Activated CD8-positive, alpha-beta T cell treated with anti-CD3 and anti-CD28 coated beads for 36 hours (primary cell): ENCODE results near the gene CSK. TPM values are rescaled to one million over a fixed set of nuclear protein-coding genes. Genes with fewer than 3 reads are reported as not detected.

Source experiments
- ATAC-seq: fragments of 200-7000 bp; cut with Tn5 transposase; one replicate; pipeline ENCODE4 v1.10.0; 2021; ENCODE audit warnings: mild to moderate bottlenecking, moderate library complexity
- CTCF ChIA-PET: fragments of 350-600 bp; sonication (Branson Sonifier 250); formaldehyde crosslinking; loops from one replicate; lab custom pipeline; 2021; ENCODE audit warnings: antibody characterized with exemption; lab: Charles Lee
- POLR2A ChIA-PET: fragments of 350-600 bp; sonication (Branson Sonifier 250); formaldehyde crosslinking; loops from one replicate; lab custom pipeline; 2021; ENCODE audit warnings: antibody characterized with exemption; lab: Charles Lee
- DNase-seq: peaks from one replicate; pipeline ENCODE4 v3.0.0-alpha.2; 2020
- H3K27ac Mint-ChIP-seq: one replicate; pipeline ENCODE4 v1.8.0; 2021; ENCODE audit warnings: mild to moderate bottlenecking, mixed read lengths
- H3K27me3 Mint-ChIP-seq: one replicate; pipeline ENCODE4 v1.8.0; 2021; ENCODE audit warnings: mixed read lengths
- H3K36me3 Mint-ChIP-seq: one replicate; pipeline ENCODE4 v1.8.0; 2021; ENCODE audit warnings: low read depth, mixed read lengths
- H3K4me1 Mint-ChIP-seq: one replicate; pipeline ENCODE4 v1.8.0; 2021; ENCODE audit warnings: low read depth, mixed read lengths
- H3K4me3 Mint-ChIP-seq: one replicate; pipeline ENCODE4 v1.8.0; 2021; ENCODE audit warnings: mild to moderate bottlenecking, moderate library complexity, mixed read lengths
- H3K9me3 Mint-ChIP-seq: one replicate; pipeline ENCODE4 v1.8.0; 2021; ENCODE audit warnings: mixed read lengths
- intact Hi-C: fragments of 100-400 bp; cut with micrococcal nuclease; formaldehyde crosslinking; loops from one replicate; pipeline ENCODE4 v1.10.0; 2022
- total RNA-seq, 2 experiments: library from RNA; stranded (reverse); gene quantifications; one replicate each; pipeline ENCODE4 v1.2.3, GENCODE V29; 2021
- TF ChIP-seq, protein P1 (sequence below): fragments of 200-600 bp; IDR thresholded peaks from one replicate; pipeline ENCODE4 v1.8.0; 2022; ENCODE audit warnings: antibody characterized with exemption, mild to moderate bottlenecking

CSK gene
- total RNA-seq, 2 experiments from 2014 or later: 254 to 260 TPM

DNA sequence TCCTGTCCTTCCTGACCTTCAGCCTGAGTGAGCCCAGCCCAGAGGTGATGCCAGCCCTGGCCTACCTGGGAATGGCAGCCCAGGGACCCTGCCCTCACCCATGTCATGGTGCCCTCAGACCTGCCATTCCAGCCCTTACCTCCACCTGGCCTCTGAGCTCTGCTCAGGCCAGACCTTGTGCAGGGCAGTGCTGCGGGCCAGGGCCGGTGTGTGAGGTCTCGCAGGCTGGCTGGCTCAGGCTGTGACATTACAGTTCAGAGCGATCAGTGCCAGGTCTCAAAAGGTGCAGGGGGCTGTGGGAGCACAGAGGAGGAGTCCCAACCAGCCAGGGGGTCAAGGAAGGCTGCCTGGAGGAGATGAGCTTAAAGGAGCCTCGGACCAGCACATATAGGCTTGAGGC lies 38.2 kb downstream of the CSK start:
- ATAC-seq (no peak), DNase-seq (no peak)
- intact Hi-C loops: no loop called here
- ChIA-PET POLR2A (interaction anchor here (2.3 kb wide), 1 partner anchor 17 kb away, joined by 6 read pairs; no protein-coding TSS in a partner anchor), CTCF (interaction anchor here (0.9 to 1.7 kb wide), 3 partner anchors 9 to 52 kb away, joined by 3 to 4 read pairs (median 4); no protein-coding TSS in a partner anchor)
- H3K4me1 Mint-ChIP-seq: peaks cover 8% of the 10 kb centered on the region
- no peak overlapping the region for H3K27ac Mint-ChIP-seq
- TF ChIP-seq, protein P1, sequence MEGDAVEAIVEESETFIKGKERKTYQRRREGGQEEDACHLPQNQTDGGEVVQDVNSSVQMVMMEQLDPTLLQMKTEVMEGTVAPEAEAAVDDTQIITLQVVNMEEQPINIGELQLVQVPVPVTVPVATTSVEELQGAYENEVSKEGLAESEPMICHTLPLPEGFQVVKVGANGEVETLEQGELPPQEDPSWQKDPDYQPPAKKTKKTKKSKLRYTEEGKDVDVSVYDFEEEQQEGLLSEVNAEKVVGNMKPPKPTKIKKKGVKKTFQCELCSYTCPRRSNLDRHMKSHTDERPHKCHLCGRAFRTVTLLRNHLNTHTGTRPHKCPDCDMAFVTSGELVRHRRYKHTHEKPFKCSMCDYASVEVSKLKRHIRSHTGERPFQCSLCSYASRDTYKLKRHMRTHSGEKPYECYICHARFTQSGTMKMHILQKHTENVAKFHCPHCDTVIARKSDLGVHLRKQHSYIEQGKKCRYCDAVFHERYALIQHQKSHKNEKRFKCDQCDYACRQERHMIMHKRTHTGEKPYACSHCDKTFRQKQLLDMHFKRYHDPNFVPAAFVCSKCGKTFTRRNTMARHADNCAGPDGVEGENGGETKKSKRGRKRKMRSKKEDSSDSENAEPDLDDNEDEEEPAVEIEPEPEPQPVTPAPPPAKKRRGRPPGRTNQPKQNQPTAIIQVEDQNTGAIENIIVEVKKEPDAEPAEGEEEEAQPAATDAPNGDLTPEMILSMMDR: no peak
- no peaks in the 10 kb centered on the region for H3K36me3 Mint-ChIP-seq
- no peaks in the 10 kb centered on the region for H3K9me3 Mint-ChIP-seq
- no peaks in the 10 kb centered on the region for H3K27me3 Mint-ChIP-seq
- H3K4me3 Mint-ChIP-seq: no peak overlapping the region

- Mint-ChIP-seq H3K9me3 (no peaks in the 10 kb centered on the region), H3K4me3 (no peak overlapping the region), H3K27me3 (peaks cover 4% of the 10 kb centered on the region), H3K4me1 (peaks cover 8% of the 10 kb centered on the region), H3K36me3 (no peaks in the 10 kb centered on the region), H3K27ac (no peak overlapping the region)
- POLR2A ChIA-PET: interaction anchor here (0.9 to 2.3 kb wide), 2 partner anchors 16 to 17 kb away, joined by 4 to 6 read pairs; no protein-coding TSS in a partner anchor
- intact Hi-C loops: no loop called here
- no peak for ATAC-seq
- CTCF ChIA-PET: interaction anchor here (1.0 to 1.7 kb wide), 3 partner anchors 10 to 187 kb away, joined by 4 to 5 read pairs (median 4); no protein-coding TSS in a partner anchor
- DNase-seq: no peak
- TF ChIP-seq, protein P1: no peak
These were observed 39.4 kb downstream of the CSK start for GRCh38 chr15:74821091-74821789.

GRCh38 chr15:74821790-74822158 lies 39.9 kb downstream of the CSK start:
- ATAC-seq: no peak
- intact Hi-C loops: no loop called here
- CTCF ChIA-PET: interaction anchor here (1.7 kb wide), 1 partner anchor 11 kb away, joined by 4 read pairs; no protein-coding TSS in a partner anchor
- Mint-ChIP-seq H3K4me3 (no peak overlapping the region), H3K9me3 (no peaks in the 10 kb centered on the region), H3K27me3 (peaks cover 8% of the 10 kb centered on the region), H3K36me3 (no peaks in the 10 kb centered on the region), H3K27ac (no peak overlapping the region), H3K4me1 (peaks cover 8% of the 10 kb centered on the region)
- DNase-seq: no peak
- TF ChIP-seq, protein P1: no peak
- POLR2A ChIA-PET: no interaction called here

DNA sequence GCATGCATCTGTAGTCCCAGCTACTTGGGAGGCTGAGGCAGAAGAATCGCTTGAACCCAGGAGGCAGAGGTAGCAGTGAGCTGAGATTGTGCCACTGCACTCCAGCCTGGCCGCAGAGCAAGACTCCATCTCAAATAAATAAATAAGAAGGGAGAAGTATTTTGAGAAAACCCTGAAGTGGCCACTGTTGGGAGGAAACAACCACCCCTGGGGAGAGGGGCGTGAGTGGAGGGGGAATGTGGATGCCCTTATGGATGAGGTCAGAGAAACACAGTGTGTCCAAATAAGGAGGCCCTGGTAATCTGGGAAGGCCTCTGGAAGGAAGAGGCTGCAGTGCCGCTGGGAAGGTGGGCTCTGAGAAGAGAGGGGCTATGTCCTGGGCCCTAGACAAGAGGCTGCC lies 40.4 kb downstream of the CSK start:
- TF ChIP-seq, protein P1: no peak
- Mint-ChIP-seq H3K4me3 (no peak overlapping the region), H3K27ac (no peak overlapping the region), H3K36me3 (no peaks in the 10 kb centered on the region), H3K27me3 (peaks cover 12% of the 10 kb centered on the region), H3K9me3 (no peaks in the 10 kb centered on the region), H3K4me1 (peaks cover 8% of the 10 kb centered on the region)
- no peak for DNase-seq
- CTCF ChIA-PET: interaction anchor here (1.0 kb wide), 1 partner anchor 42 kb away, joined by 3 read pairs; no protein-coding TSS in a partner anchor
- ATAC-seq: no peak
- intact Hi-C loops: no loop called here
- POLR2A ChIA-PET: no interaction called here

DNA sequence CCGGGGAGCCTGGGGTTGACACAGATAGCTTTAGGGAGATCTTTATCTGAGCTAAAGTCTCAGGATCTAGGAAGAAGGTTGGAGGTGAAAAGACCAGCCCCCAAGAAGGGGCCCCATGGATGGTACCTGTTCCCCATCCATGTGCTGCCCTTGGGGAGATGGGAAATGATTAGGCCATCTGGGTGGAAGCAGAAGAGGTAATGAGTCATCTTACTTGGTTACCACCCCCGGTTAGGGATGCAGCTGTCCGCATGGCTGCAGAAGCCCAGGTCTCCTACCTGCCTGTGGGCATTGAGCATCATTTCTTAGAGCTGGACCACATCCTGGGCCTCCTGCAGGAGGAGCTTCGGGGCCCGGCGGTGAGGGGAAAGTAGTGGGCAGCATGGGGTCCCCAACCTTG lies 41.4 kb downstream of the CSK start:
- H3K9me3 Mint-ChIP-seq: no peaks in the 10 kb centered on the region

More for the DNA sequence above, 41.4 kb downstream of the CSK start:
- ATAC-seq (no peak), DNase-seq (no peak)
- CTCF ChIA-PET: interaction anchor here (1.0 to 1.1 kb wide), 2 partner anchors 24 to 43 kb away, joined by 3 read pairs; no protein-coding TSS in a partner anchor
- H3K27ac Mint-ChIP-seq: no peak overlapping the region
- TF ChIP-seq, protein P1: no peak
- H3K4me3 Mint-ChIP-seq: no peak overlapping the region
- H3K36me3 Mint-ChIP-seq: no peaks in the 10 kb centered on the region
- intact Hi-C loops: no loop called here
- peaks cover 21% of the 10 kb centered on the region for H3K27me3 Mint-ChIP-seq
- H3K4me1 Mint-ChIP-seq: peaks cover 7% of the 10 kb centered on the region
- POLR2A ChIA-PET: no interaction called here
